ENCODE results near the gene NDEL1.

Gene NDEL1, protein sequence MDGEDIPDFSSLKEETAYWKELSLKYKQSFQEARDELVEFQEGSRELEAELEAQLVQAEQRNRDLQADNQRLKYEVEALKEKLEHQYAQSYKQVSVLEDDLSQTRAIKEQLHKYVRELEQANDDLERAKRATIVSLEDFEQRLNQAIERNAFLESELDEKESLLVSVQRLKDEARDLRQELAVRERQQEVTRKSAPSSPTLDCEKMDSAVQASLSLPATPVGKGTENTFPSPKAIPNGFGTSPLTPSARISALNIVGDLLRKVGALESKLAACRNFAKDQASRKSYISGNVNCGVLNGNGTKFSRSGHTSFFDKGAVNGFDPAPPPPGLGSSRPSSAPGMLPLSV

DNA sequence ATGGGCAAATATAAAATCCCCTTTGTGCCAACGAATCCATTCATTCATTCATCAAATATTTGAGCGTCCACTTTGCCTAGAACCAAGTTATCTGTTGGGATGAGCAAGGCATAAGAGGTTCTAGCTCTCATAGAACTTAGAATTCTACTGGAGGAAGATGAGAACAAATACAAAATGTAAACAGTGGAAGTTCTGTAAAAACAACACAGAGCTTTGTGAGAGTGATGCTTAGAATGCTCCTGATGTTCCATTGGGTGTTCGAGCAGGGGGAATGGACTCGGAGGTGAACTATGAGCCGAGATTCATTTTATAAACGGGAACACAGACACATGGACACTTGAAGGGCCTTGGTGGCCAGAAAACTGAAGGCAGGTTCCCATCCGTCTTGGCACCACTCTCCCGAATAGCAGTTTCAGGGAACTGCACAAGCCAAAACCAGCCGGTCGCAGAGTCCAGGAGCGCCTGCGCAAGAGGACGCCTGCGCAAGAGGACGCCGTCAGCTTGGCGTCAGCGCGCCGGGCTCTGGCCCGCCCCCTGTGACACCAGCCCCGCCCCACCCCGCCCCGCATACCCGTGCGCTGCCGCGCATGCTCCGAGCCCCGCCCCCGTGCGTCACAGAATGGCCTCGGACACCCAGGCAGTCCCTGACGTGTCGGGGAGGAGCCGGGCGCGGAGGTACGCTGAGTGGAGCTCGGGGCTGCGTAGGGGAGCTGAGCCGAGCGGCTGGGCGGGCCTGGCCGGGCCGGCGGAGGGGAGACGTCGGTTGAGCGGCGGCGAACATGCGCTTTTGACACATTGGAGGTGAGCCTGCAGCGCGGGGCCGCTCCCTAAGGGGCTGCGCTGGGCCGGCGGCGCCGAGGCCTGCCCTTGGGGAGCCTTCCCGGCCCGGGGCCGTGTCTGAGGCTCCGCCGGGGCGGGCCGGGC lies at the start of gene NDEL1:
NDEL1 (plus strand) TSS at position 640 of the 924 bp plus-strand sequence. CDS start 8,388 bp downstream, outside the sequence.
- DNase-seq (ENCODE audit: extremely low read depth, low read depth) = peak; percentile 98
- TF ChIP-seq, protein P1, sequence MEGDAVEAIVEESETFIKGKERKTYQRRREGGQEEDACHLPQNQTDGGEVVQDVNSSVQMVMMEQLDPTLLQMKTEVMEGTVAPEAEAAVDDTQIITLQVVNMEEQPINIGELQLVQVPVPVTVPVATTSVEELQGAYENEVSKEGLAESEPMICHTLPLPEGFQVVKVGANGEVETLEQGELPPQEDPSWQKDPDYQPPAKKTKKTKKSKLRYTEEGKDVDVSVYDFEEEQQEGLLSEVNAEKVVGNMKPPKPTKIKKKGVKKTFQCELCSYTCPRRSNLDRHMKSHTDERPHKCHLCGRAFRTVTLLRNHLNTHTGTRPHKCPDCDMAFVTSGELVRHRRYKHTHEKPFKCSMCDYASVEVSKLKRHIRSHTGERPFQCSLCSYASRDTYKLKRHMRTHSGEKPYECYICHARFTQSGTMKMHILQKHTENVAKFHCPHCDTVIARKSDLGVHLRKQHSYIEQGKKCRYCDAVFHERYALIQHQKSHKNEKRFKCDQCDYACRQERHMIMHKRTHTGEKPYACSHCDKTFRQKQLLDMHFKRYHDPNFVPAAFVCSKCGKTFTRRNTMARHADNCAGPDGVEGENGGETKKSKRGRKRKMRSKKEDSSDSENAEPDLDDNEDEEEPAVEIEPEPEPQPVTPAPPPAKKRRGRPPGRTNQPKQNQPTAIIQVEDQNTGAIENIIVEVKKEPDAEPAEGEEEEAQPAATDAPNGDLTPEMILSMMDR (IDR thresholded peaks at IDR 0.05; ENCODE audit: low read depth, low read length) = no peak

DNA sequence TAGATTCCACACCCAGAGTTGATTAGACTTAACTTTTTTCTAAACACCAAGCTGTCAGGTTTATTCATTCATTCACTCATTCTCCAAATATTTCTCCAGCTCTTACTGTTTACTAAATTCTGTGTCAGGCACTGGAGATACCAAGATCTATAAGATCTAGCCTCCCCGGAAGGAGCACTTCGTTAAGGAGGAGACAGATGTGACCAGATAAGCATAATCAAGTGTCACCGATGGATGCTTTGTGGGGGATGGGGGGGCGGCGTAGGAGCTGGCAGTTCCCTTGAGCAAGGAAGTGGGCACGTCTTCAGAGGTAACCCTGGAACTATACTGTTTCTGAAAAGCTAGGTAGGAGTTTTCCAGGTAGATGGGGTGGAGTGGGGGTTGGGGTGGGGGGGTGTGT lies 48.8 kb upstream of the NDEL1 start:
- TF ChIP-seq, protein P1 (IDR thresholded peaks at IDR 0.05; ENCODE audit: low read depth, low read length) = no peak
- DNase-seq (ENCODE audit: extremely low read depth, low read depth) = no peak

DNA sequence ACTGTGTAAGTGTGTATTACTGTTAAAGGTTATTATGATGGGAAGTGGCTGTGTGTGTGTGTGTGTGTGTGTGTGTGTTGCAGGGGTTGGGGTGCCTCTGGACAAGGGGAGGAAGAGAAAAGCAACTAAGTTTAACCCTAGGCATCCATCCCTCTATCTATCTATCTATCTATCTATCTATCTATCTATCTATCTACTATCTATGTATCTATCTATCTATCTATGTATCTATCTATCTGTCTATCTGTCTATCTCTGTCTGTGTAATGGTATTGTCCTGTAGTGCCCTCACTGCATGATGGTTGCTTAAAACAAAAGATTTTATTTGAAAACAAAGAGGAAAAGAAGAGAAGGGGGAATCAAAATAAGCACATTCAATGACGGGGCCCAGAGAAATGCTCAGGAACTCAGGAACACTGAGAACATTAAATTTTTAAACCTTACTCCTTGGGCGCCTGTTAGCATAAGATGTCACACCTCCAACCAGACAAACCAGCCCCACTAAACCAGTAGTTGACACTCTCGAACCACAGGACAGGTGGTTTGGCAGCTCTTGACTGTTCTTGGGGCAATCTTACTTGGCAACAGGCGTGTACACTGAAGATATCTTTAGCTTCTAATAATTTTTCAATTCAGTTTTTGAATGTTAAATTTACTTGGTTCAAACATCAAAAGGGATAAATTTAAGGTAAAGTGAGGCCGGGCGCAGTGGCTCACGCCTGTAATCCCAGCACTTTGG lies 47.6 kb upstream of the NDEL1 start:
- no peak for DNase-seq (ENCODE audit: extremely low read depth, low read depth)
- TF ChIP-seq, protein P1 (IDR thresholded peaks at IDR 0.05; ENCODE audit: low read depth, low read length) = no peak

DNA sequence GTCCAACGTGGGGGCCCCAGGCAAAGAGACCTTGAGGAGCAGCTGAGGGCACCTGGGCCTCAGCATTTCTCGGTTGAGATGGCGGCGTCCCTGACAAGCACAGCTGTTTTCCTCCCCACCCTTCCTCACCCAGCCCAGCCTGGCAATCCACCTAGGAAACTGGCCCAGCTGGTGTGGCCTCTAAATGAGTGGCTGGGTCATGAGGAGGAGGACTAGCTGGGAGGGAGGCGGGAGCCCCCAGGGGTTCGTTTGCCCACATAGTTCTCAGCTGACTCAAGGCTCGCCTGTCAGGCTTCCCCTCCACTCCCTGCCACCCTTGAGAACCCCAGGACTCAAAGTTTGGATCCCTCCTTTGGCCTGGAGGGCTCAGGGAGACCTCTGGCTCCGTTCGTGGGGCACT lies 44.0 kb upstream of the NDEL1 start:
- TF ChIP-seq, protein P1 (IDR thresholded peaks at IDR 0.05; ENCODE audit: low read depth, low read length) = no peak
- no peak for DNase-seq (ENCODE audit: extremely low read depth, low read depth)

DNA sequence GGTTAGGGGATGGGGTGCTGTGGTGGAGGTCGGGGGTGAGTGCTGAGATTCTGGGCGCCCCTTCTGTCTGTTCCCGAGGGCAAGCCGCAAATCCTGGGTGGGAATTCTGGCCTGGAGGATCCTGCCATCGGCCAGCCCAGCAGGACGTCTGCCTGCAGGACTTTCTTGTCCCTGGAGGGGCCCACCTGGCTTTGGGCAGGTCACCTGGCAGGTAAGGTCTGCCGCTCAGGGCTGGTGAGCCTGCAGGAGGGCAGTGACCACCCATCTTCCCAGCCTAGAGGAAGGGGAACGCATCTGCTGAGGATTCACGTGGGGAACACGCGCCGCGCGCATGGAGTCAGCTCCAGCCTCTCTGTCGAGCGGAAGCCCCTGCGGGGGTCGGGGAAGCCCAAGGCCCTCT lies 43.4 kb upstream of the NDEL1 start:
- TF ChIP-seq, protein P1 (IDR thresholded peaks at IDR 0.05; ENCODE audit: low read depth, low read length) = no peak
- no peak for DNase-seq (ENCODE audit: extremely low read depth, low read depth)

DNA sequence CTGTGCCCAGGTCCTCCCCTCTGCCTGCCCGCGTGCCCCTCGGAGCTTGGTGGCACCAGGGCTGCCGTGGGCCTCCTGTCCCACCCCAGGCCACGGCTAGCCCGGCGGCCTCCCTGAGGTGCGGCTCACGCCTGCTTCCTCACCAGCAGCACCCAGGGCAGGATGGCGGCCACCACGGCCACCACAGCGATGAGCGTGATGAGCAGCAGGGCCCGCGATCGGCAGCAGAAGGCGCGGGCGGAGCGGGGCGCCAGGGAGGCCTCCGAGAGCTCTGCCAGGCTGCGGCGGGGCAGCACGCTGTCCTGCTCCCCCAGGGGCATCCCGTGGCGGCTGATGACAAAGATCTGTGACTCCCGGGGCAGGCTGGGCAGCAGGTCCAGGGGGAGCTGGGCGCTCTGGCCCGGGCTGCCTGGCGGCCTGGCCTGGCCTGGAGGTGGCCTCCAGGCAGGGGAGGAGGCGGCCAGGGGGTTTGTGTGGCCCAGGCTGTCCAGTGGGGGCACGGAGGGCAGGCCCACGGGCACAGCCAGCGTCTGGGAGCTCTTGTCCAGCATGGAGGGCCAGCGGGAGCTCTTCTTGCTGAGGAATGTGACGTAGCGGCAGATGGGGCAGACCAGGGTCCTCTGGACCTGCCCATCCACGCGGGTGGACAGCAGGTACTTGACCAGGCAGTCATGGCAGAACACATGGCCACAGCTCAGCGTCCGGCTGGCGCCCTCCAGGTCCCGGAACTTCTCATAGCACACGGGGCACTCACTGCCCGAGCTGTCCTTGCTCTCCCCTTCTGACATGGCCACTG lies 42.8 kb upstream of the NDEL1 start:
- no peak for DNase-seq (ENCODE audit: extremely low read depth, low read depth)
- TF ChIP-seq, protein P1 (IDR thresholded peaks at IDR 0.05; ENCODE audit: low read depth, low read length) = no peak

All from AG09319 (cell line).